ENCODE data around the gene ROBO2.

The ROBO2 gene

GRCh38 chr3:77427528-77427927, 387.6 kb downstream of the ROBO2 start:
- no peak overlapping the region for H3K27ac ChIP-seq
- ChIA-PET POLR2A (ENCODE audit: low non-redundant PET) (no interaction called here), CTCF (no interaction called here)
- TF ChIP-seq CTCF (conservative IDR thresholded peaks at IDR 0.05; ENCODE audit: low read depth): no peak
- no peak for DNase-seq (ENCODE audit: low spot score)

- TF ChIP-seq CTCF (conservative IDR thresholded peaks at IDR 0.05; ENCODE audit: low read depth): no peak
- CTCF ChIA-PET: interaction anchor here (0.6 kb wide), 1 partner anchor 17 kb away, joined by 4 read pairs; no protein-coding TSS in a partner anchor
- POLR2A ChIA-PET (ENCODE audit: low non-redundant PET): no interaction called here
- no peak for DNase-seq (ENCODE audit: low spot score)
- no peak overlapping the region for H3K27ac ChIP-seq
These were observed 397.0 kb downstream of the ROBO2 start for GRCh38 chr3:77436908-77437307.

- no peak for TF ChIP-seq CTCF (conservative IDR thresholded peaks at IDR 0.05; ENCODE audit: low read depth)
- DNase-seq (ENCODE audit: low spot score): no peak
- CTCF ChIA-PET: interaction anchor here (0.6 kb wide), 1 partner anchor 800 kb away, joined by 3 read pairs; no protein-coding TSS in a partner anchor
- POLR2A ChIA-PET (ENCODE audit: low non-redundant PET): no interaction called here
- no peak overlapping the region for H3K27ac ChIP-seq
These were observed 406.2 kb downstream of the ROBO2 start for GRCh38 chr3:77446084-77446483.

GRCh38 chr3:77446761-77447160, 406.9 kb downstream of the ROBO2 start:
- CTCF ChIA-PET: no interaction called here
- no peak for TF ChIP-seq CTCF (conservative IDR thresholded peaks at IDR 0.05; ENCODE audit: low read depth)
- DNase-seq (ENCODE audit: low spot score): no peak
- POLR2A ChIA-PET (ENCODE audit: low non-redundant PET): no interaction called here
- H3K27ac ChIP-seq: no peak overlapping the region

GRCh38 chr3:77449459-77450350, 409.8 kb downstream of the ROBO2 start:
- TF ChIP-seq CTCF (conservative IDR thresholded peaks at IDR 0.05; ENCODE audit: low read depth): no peak
- DNase-seq (ENCODE audit: low spot score): no peak
- POLR2A ChIA-PET (ENCODE audit: low non-redundant PET): no interaction called here
- CTCF ChIA-PET: interaction anchor here (0.5 kb wide), 1 partner anchor 226 kb away, joined by 3 read pairs; no protein-coding TSS in a partner anchor
- H3K27ac ChIP-seq: no peak overlapping the region

GRCh38 chr3:77456431-77456830, 416.5 kb downstream of the ROBO2 start:
- no peak for TF ChIP-seq CTCF (conservative IDR thresholded peaks at IDR 0.05; ENCODE audit: low read depth)
- H3K27ac ChIP-seq: no peak overlapping the region
- POLR2A ChIA-PET (ENCODE audit: low non-redundant PET): no interaction called here
- CTCF ChIA-PET: no interaction called here
- DNase-seq (ENCODE audit: low spot score): no peak
